Sigmoid colon (tissue), 4 donors: ENCODE data around the gene GGA1.

ENCODE experiments used
- CTCF ChIP-seq, 4 experiments: fragments of 450-650 bp in 3 of 4; fragments of 200-600 bp in 1 of 4; IDR thresholded peaks; one replicate each; pipeline ENCODE4 v1.5.1; 2016 to 2019; ENCODE audit warnings: antibody characterized with exemption in 4 of 4, mild to moderate bottlenecking in 3 of 4, moderate library complexity in 2 of 4
- EP300 ChIP-seq, 4 donors: sonication (generic); formaldehyde crosslinking; IDR thresholded peaks; one replicate each; pipeline ENCODE4 v1.6.1; 2017; ENCODE audit warnings: antibody characterized with exemption in 4 of 4
- POLR2A ChIP-seq, 2 donors: fragments of 450-650 bp; IDR thresholded peaks; one replicate each; pipeline ENCODE4 v1.6.1; 2016; ENCODE audit warnings: antibody characterized with exemption in 2 of 2, mild to moderate bottlenecking in 2 of 2, moderate library complexity in 2 of 2
- POLR2AphosphoS5 ChIP-seq, 4 donors: sonication (generic); formaldehyde crosslinking; IDR thresholded peaks; one replicate each; pipeline ENCODE4 v1.6.1; 2017; ENCODE audit warnings: antibody characterized with exemption in 4 of 4

GRCh38 chr22:37665487-37665886 lies 56.9 kb downstream of the GGA1 start:
- TF ChIP-seq CTCF (IDR thresholded peaks at IDR 0.05) (no peak), EP300 (IDR thresholded peaks at IDR 0.05) (no peak), POLR2AphosphoS5 (IDR thresholded peaks at IDR 0.05) (no peak), POLR2A (IDR thresholded peaks at IDR 0.05) (no peak)
